ENCODE data around the gene SMAD5.
A peak's percentile ranks its signal among the peaks of the same experiment; 100 is the strongest.

The SMAD5 gene

GRCh38 chr5:136212252-136212721 lies 79.6 kb downstream of the SMAD5 start:
- H3K27me3 ChIP-seq (ENCODE audit: control insufficient read depth, insufficient read depth, low read length), result no peaks in the 10 kb centered on the region
- H3K9me3 ChIP-seq (ENCODE audit: control insufficient read depth, low read length), result no peaks in the 10 kb centered on the region
- H2AFZ ChIP-seq, result no peak overlapping the region
- no peaks in the 10 kb centered on the region for H3K4me1 ChIP-seq
- no peak overlapping the region for H3K9ac ChIP-seq
- no peak overlapping the region for H3K4me3 ChIP-seq (ENCODE audit: low read depth, low read length)
- H3K79me2 ChIP-seq, result no peaks in the 10 kb centered on the region
- peak; percentile 85 for TF ChIP-seq CTCF (IDR thresholded peaks at IDR 0.05)
- no peaks in the 10 kb centered on the region for H3K36me3 ChIP-seq (ENCODE audit: control insufficient read depth, insufficient read depth, low read length)
- H3K27ac ChIP-seq, result no peak overlapping the region
- no peak overlapping the region for H3K4me2 ChIP-seq (ENCODE audit: low read length)

- no peak overlapping the region for H3K4me2 ChIP-seq (ENCODE audit: low read length)
- no peak overlapping the region for H2AFZ ChIP-seq
- no peak overlapping the region for H3K9ac ChIP-seq
- no peaks in the 10 kb centered on the region for H3K36me3 ChIP-seq (ENCODE audit: control insufficient read depth, insufficient read depth, low read length)
- no peaks in the 10 kb centered on the region for H3K27me3 ChIP-seq (ENCODE audit: control insufficient read depth, insufficient read depth, low read length)
- no peaks in the 10 kb centered on the region for H3K4me1 ChIP-seq
- H3K79me2 ChIP-seq, result no peaks in the 10 kb centered on the region
- no peak overlapping the region for H3K27ac ChIP-seq
- TF ChIP-seq CTCF (IDR thresholded peaks at IDR 0.05), result no peak
- no peaks in the 10 kb centered on the region for H3K9me3 ChIP-seq (ENCODE audit: control insufficient read depth, low read length)
- no peak overlapping the region for H3K4me3 ChIP-seq (ENCODE audit: low read depth, low read length)
Observed at GRCh38 chr5:136213919-136214493, 81.4 kb downstream of the SMAD5 start.

- Histone ChIP-seq H3K27me3 (ENCODE audit: control insufficient read depth, insufficient read depth, low read length) (no peaks in the 10 kb centered on the region), H3K36me3 (ENCODE audit: control insufficient read depth, insufficient read depth, low read length) (no peaks in the 10 kb centered on the region), H3K4me2 (ENCODE audit: low read length) (no peak overlapping the region), H2AFZ (no peak overlapping the region), H3K9me3 (ENCODE audit: control insufficient read depth, low read length) (no peaks in the 10 kb centered on the region), H3K4me3 (ENCODE audit: low read depth, low read length) (no peak overlapping the region), H3K4me1 (no peaks in the 10 kb centered on the region), H3K9ac (no peak overlapping the region), H3K79me2 (no peaks in the 10 kb centered on the region), H3K27ac (no peak overlapping the region)
- TF ChIP-seq CTCF (IDR thresholded peaks at IDR 0.05), result no peak
Observed at GRCh38 chr5:136215812-136216211, 83.2 kb downstream of the SMAD5 start.

DNA sequence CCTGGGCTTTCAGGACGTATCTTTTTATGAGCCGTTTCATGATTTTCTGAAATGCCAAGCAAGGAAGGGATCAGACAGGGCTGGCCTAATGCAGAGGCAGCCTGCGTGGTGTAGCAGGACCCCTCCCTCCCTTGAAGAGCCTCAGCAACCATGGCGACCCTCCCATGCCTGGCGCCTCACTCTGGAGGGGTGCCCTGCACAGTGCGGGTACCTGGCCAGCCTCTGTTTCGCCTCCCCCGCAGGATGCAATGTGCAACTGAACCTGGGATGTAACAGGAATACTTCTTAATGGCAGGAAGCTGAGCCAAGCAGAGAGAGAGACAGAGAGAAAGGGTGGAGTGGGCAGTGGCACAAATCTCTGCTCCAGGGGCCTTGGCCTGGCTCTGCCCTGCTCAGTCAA lies 83.6 kb downstream of the SMAD5 start:
- no peak overlapping the region for H3K4me2 ChIP-seq (ENCODE audit: low read length)
- H3K36me3 ChIP-seq (ENCODE audit: control insufficient read depth, insufficient read depth, low read length), result no peaks in the 10 kb centered on the region
- H3K79me2 ChIP-seq, result no peaks in the 10 kb centered on the region
- H3K4me1 ChIP-seq, result no peaks in the 10 kb centered on the region
- H3K27me3 ChIP-seq (ENCODE audit: control insufficient read depth, insufficient read depth, low read length), result no peaks in the 10 kb centered on the region
- no peak overlapping the region for H2AFZ ChIP-seq
- H3K27ac ChIP-seq, result no peak overlapping the region
- no peaks in the 10 kb centered on the region for H3K9me3 ChIP-seq (ENCODE audit: control insufficient read depth, low read length)
- H3K4me3 ChIP-seq (ENCODE audit: low read depth, low read length), result no peak overlapping the region
- no peak overlapping the region for H3K9ac ChIP-seq
- no peak for TF ChIP-seq CTCF (IDR thresholded peaks at IDR 0.05)

DNA sequence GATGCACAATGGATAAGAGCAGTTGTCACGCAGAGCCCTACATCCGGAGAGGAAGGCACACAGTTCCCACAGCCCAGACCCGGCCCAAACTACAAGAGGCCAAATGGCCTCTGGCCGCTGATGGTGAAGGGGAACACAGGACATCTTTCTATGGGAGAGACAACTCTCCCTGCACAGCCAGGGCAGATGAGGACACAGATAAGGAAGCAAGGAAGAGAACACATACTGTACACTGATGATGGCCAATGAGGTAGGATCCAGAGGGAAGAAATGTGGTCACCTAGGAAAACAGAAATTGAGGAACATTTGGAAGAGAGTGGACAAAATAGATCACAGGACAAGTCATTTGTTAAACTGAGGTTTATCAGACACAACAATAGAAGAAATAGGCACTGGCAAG lies 88.7 kb downstream of the SMAD5 start:
- TF ChIP-seq CTCF (IDR thresholded peaks at IDR 0.05), result no peak

More for the DNA sequence above, 88.7 kb downstream of the SMAD5 start:
- Histone ChIP-seq H3K4me2 (ENCODE audit: low read length) (no peak overlapping the region), H3K4me1 (no peaks in the 10 kb centered on the region), H3K4me3 (ENCODE audit: low read depth, low read length) (no peak overlapping the region), H3K36me3 (ENCODE audit: control insufficient read depth, insufficient read depth, low read length) (no peaks in the 10 kb centered on the region), H2AFZ (no peak overlapping the region), H3K27me3 (ENCODE audit: control insufficient read depth, insufficient read depth, low read length) (no peaks in the 10 kb centered on the region), H3K9me3 (ENCODE audit: control insufficient read depth, low read length) (no peaks in the 10 kb centered on the region), H3K79me2 (no peaks in the 10 kb centered on the region), H3K27ac (no peak overlapping the region), H3K9ac (no peak overlapping the region)

All from parathyroid adenoma (tissue), 2 donors.